Measurements from ENCODE around the gene SLC16A2. TPM values are rescaled to one million over a fixed set of nuclear protein-coding genes. Genes with fewer than 3 reads are reported as not detected.

The SLC16A2 gene
- total RNA-seq, 1 experiment from 2014 or later = 0.32 TPM

DNA sequence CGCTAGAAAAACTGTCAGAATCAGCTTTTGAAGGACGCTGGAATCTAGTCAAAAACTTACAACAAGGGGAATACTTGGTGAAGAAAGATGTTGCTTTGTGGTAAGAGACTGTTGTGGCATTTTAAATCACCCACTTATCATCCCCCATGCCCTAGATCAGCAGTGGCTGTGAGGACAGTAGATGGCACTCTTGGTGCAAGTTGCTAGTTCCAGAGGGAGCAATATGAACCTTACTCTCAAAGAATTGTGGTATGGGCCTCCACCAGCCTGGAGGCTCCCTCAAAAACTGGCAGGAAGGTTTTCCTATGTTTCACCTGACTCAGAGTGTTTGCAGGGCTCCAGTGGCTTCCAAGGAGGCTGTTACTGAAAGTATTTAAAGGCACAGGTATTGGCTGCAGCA lies 37.7 kb upstream of the SLC16A2 start:
- CTCF ChIA-PET = no interaction called here
- ATAC-seq (peak; percentile 80), DNase-seq (ENCODE audit: low read depth, low spot score) (peak; percentile 13)
- H3K4me2 ChIP-seq (ENCODE audit: low read length) = no peak overlapping the region
- H3K4me1 ChIP-seq (ENCODE audit: control insufficient read depth in 1 of 2, insufficient read depth in 2 of 2, low read length in 2 of 2) = no peaks in the 10 kb centered on the region
- H3K4me3 ChIP-seq (replicated peaks in 1 of 2; ENCODE audit: low read depth in 1 of 2, low read length in 2 of 2) = no peak overlapping the region
- no peaks in the 10 kb centered on the region for H3K27me3 ChIP-seq (ENCODE audit: insufficient read depth, low read length)
- RAD21 ChIA-PET (ENCODE audit: low non-redundant PET in 1 of 2, low total read pairs in 2 of 2, uncharacterized antibody in 2 of 2, unreplicated experiment in 2 of 2) = no interaction called here
- intact Hi-C loops (cut with micrococcal nuclease) = loop anchor here (1.0 to 10.0 kb wide), 3 partner anchors 74 to 1221 kb away; no protein-coding TSS in a partner anchor
- no peak overlapping the region for H3K9ac ChIP-seq (ENCODE audit: low read length)
- H4K20me1 ChIP-seq (ENCODE audit: insufficient read depth) = no peaks in the 10 kb centered on the region
- H3K9me2 ChIP-seq (ENCODE audit: insufficient read depth) = no peaks in the 10 kb centered on the region
- POLR2A ChIA-PET = no interaction called here
- H2AFZ ChIP-seq (ENCODE audit: low read depth, low read length, poor library complexity, severe bottlenecking) = no peak overlapping the region
- no peaks in the 10 kb centered on the region for H3K9me3 ChIP-seq (ENCODE audit: control insufficient read depth in 1 of 2, insufficient read depth in 1 of 2, low read depth in 1 of 2, low read length in 2 of 2)
- no peak overlapping the region for H3K27ac ChIP-seq (ENCODE audit: low read depth, low read length)
- H3K36me3 ChIP-seq (ENCODE audit: control insufficient read depth in 1 of 2, insufficient read depth in 2 of 2, low read length in 2 of 2) = no peaks in the 10 kb centered on the region
- TF ChIP-seq RAD21 (IDR thresholded peaks at IDR 0.05; ENCODE audit: low read depth) (peak; percentile 67), CEBPB (IDR thresholded peaks at IDR 0.05; ENCODE audit: low read depth) (no peak), ZFX (IDR thresholded peaks at IDR 0.05) (no peak), SIN3A (IDR thresholded peaks at IDR 0.05; ENCODE audit: low read depth) (no peak)
- TF ChIP-seq, protein P1, sequence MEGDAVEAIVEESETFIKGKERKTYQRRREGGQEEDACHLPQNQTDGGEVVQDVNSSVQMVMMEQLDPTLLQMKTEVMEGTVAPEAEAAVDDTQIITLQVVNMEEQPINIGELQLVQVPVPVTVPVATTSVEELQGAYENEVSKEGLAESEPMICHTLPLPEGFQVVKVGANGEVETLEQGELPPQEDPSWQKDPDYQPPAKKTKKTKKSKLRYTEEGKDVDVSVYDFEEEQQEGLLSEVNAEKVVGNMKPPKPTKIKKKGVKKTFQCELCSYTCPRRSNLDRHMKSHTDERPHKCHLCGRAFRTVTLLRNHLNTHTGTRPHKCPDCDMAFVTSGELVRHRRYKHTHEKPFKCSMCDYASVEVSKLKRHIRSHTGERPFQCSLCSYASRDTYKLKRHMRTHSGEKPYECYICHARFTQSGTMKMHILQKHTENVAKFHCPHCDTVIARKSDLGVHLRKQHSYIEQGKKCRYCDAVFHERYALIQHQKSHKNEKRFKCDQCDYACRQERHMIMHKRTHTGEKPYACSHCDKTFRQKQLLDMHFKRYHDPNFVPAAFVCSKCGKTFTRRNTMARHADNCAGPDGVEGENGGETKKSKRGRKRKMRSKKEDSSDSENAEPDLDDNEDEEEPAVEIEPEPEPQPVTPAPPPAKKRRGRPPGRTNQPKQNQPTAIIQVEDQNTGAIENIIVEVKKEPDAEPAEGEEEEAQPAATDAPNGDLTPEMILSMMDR (IDR thresholded peaks at IDR 0.05 in 2 of 3, conservative IDR thresholded peaks at IDR 0.05 in 1 of 3; ENCODE audit: borderline replicate concordance in 1 of 3, insufficient read depth in 1 of 3, low read depth in 2 of 3, low read length in 2 of 3) = peak; percentile 50 to 74 (median 53); a peak in 5 of 6 replicates
- H3K79me2 ChIP-seq (ENCODE audit: insufficient read depth, low read length) = no peaks in the 10 kb centered on the region
- no TSS peak for BruUV-seq (replicated peaks)

DNA sequence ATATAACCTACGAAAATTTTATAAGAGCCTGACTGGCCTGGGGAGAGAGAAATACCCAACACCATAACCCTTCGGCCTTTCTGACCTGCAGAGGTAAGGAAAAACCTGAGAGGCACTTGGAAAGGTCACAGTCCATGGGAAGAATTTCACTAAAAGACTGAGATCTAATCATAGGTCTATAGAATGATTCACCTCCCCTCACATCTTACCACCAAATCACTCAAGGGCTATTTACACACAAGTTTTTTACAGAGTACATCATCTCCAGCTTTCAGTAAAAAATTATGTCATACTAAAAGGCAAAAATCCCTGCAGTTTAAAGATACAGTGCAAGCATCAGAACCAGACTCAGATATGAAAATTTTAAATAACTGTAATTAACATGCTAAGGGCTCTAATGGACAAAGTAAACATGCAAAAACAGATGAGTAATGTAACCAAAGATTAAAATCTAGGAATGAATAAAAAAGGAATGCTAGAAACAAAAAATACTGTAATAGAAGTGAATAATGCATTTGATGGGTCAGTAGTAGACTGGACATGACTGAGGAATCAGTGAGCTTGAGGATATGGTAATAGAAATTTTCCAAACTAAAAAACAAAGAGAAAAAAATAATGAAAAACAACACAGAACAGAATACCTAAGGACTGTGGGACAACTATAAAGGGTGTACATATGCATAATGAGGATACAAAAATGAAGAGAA lies 32.1 kb upstream of the SLC16A2 start:
- no TSS peak for BruUV-seq (replicated peaks)
- no peaks in the 10 kb centered on the region for H3K4me1 ChIP-seq (ENCODE audit: control insufficient read depth in 1 of 2, insufficient read depth in 2 of 2, low read length in 2 of 2)
- H3K4me2 ChIP-seq (ENCODE audit: low read length) = no peak overlapping the region
- DNase-seq (ENCODE audit: low read depth, low spot score) (no peak), ATAC-seq (no peak)
- RAD21 ChIA-PET (ENCODE audit: low non-redundant PET in 1 of 2, low total read pairs in 2 of 2, uncharacterized antibody in 2 of 2, unreplicated experiment in 2 of 2) = no interaction called here
- H3K9me3 ChIP-seq (ENCODE audit: control insufficient read depth in 1 of 2, insufficient read depth in 1 of 2, low read depth in 1 of 2, low read length in 2 of 2) = no peaks in the 10 kb centered on the region
- H4K20me1 ChIP-seq (ENCODE audit: insufficient read depth) = no peaks in the 10 kb centered on the region
- no peaks in the 10 kb centered on the region for H3K79me2 ChIP-seq (ENCODE audit: insufficient read depth, low read length)
- H2AFZ ChIP-seq (ENCODE audit: low read depth, low read length, poor library complexity, severe bottlenecking) = no peak overlapping the region
- no peak overlapping the region for H3K4me3 ChIP-seq (replicated peaks in 1 of 2; ENCODE audit: low read depth in 1 of 2, low read length in 2 of 2)
- H3K36me3 ChIP-seq (ENCODE audit: control insufficient read depth in 1 of 2, insufficient read depth in 2 of 2, low read length in 2 of 2) = no peaks in the 10 kb centered on the region
- no peak overlapping the region for H3K9ac ChIP-seq (ENCODE audit: low read length)
- intact Hi-C loops (cut with micrococcal nuclease) = loop anchor here (10.0 kb wide), 1 partner anchor 1216 kb away; no protein-coding TSS in a partner anchor
- no peaks in the 10 kb centered on the region for H3K27me3 ChIP-seq (ENCODE audit: insufficient read depth, low read length)
- no peak overlapping the region for H3K27ac ChIP-seq (ENCODE audit: low read depth, low read length)
- POLR2A ChIA-PET = no interaction called here
- CTCF ChIA-PET = no interaction called here
- no peaks in the 10 kb centered on the region for H3K9me2 ChIP-seq (ENCODE audit: insufficient read depth)
- TF ChIP-seq SP1 (IDR thresholded peaks at IDR 0.05; ENCODE audit: low read depth) (no peak), EGR1 (IDR thresholded peaks at IDR 0.05; ENCODE audit: low read depth) (no peak), YY1 (IDR thresholded peaks at IDR 0.05; ENCODE audit: extremely low read depth, insufficient replicate concordance, low read depth, low read length) (no peak), CEBPB (IDR thresholded peaks at IDR 0.05; ENCODE audit: low read depth) (no peak), POLR2A (IDR thresholded peaks at IDR 0.05; ENCODE audit: borderline replicate concordance, extremely low read depth, insufficient read depth, insufficient read length) (no peak), ZNF274 (IDR thresholded peaks at IDR 0.05; ENCODE audit: low read depth, low read length) (no peak), ZFX (IDR thresholded peaks at IDR 0.05) (no peak), SRF (IDR thresholded peaks at IDR 0.05; ENCODE audit: low read depth) (no peak), TCF7L2 (IDR thresholded peaks at IDR 0.05; ENCODE audit: borderline replicate concordance, extremely low read depth, insufficient read depth, insufficient read length) (no peak), POLR2AphosphoS5 (IDR thresholded peaks at IDR 0.05; ENCODE audit: low read depth, low read length) (no peak), JUND (IDR thresholded peaks at IDR 0.05) (no peak), ELF1 (IDR thresholded peaks at IDR 0.05; ENCODE audit: borderline replicate concordance, low read depth) (no peak)
- TF ChIP-seq, protein P2, sequence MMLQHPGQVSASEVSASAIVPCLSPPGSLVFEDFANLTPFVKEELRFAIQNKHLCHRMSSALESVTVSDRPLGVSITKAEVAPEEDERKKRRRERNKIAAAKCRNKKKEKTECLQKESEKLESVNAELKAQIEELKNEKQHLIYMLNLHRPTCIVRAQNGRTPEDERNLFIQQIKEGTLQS (IDR thresholded peaks at IDR 0.05) = no peak
- TF ChIP-seq, protein P3, sequence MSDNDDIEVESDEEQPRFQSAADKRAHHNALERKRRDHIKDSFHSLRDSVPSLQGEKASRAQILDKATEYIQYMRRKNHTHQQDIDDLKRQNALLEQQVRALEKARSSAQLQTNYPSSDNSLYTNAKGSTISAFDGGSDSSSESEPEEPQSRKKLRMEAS (IDR thresholded peaks at IDR 0.05) = no peak

All from HCT116 (cell line).